ENCODE data around the gene HNF4A.

Gene HNF4A

DNA sequence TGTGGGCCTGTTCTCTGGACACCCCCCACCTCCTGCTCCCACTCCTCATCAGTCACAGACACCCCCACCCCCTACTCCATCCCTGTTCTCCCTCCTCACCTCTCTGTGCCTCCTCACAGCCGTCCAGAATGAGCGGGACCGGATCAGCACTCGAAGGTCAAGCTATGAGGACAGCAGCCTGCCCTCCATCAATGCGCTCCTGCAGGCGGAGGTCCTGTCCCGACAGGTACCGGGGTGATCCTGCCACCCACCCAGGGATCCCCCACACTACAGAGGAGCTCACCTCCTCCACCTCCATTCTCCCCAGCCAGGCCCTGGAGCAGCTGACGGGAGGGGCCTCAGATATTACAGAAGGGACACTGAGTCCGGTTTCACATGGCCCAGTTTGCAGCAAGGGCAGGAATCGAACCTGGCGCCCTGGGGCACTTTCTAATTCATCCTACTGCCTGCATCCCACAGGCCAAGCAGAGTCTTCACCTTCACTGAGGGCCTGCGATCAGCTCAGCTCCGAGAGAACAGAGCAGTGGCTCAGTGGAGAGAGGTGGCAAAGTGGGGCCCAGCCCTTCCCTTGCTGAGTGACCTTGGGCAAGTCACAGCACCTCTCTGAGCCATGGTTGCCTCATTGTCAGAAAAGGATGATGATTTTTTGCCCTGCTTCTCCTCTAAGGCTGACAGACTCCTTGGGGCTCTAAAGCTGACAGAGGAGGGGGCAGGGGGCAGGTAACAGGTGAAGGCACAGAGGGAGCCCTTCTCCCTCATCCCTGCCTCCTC lies 58.3 kb downstream of the HNF4A start:
- Histone ChIP-seq H3K27me3 (ENCODE audit: control insufficient read depth, insufficient read depth, low read length, poor library complexity, severe bottlenecking) (peaks cover 17% of the 10 kb centered on the region), H3K9me3 (ENCODE audit: control insufficient read depth, low read length) (no peaks in the 10 kb centered on the region), H3K4me1 (ENCODE audit: control insufficient read depth, insufficient read depth, low read length) (peaks cover 13% of the 10 kb centered on the region), H3K27ac (ENCODE audit: insufficient read depth, low read depth, low read length, poor library complexity, severe bottlenecking) (no peak overlapping the region), H3K4me3 (ENCODE audit: insufficient read depth, low read depth, low read length) (peak overlapping the region; percentile 11), H3K36me3 (ENCODE audit: control insufficient read depth, insufficient read depth, low read length) (peaks cover 12% of the 10 kb centered on the region)
- WGBS, 2 experiments, result 92 to 94% methylated on average over 14 of the region's 14 CpGs

DNA sequence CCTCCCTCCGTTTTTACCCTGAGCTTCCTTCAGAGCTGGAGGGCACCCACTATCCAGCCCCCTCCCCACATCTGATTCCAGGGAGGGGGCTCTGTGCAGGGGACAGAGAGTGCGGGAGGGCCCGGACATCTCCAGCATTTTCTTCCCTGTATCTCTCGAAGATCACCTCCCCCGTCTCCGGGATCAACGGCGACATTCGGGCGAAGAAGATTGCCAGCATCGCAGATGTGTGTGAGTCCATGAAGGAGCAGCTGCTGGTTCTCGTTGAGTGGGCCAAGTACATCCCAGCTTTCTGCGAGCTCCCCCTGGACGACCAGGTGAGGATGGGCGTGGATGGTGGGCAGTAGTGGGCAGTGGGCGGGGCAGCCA lies 58.8 kb downstream of the HNF4A start:
- peaks cover 17% of the 10 kb centered on the region for H3K27me3 ChIP-seq (ENCODE audit: control insufficient read depth, insufficient read depth, low read length, poor library complexity, severe bottlenecking)
- H3K27ac ChIP-seq (ENCODE audit: insufficient read depth, low read depth, low read length, poor library complexity, severe bottlenecking), result no peak overlapping the region

GRCh38 chr20:44414808-44415207 lies 59.3 kb downstream of the HNF4A start:
- H3K9me3 ChIP-seq (ENCODE audit: control insufficient read depth, low read length), result no peaks in the 10 kb centered on the region
- peaks cover 16% of the 10 kb centered on the region for H3K36me3 ChIP-seq (ENCODE audit: control insufficient read depth, insufficient read depth, low read length)
- H3K27me3 ChIP-seq (ENCODE audit: control insufficient read depth, insufficient read depth, low read length, poor library complexity, severe bottlenecking), result peaks cover 22% of the 10 kb centered on the region
- peak overlapping the region; percentile 38 for H3K4me3 ChIP-seq (ENCODE audit: insufficient read depth, low read depth, low read length)
- peaks cover 17% of the 10 kb centered on the region for H3K4me1 ChIP-seq (ENCODE audit: control insufficient read depth, insufficient read depth, low read length)
- no peak overlapping the region for H3K27ac ChIP-seq (ENCODE audit: insufficient read depth, low read depth, low read length, poor library complexity, severe bottlenecking)

More for the DNA sequence above, 58.8 kb downstream of the HNF4A start:
- peaks cover 12% of the 10 kb centered on the region for H3K36me3 ChIP-seq (ENCODE audit: control insufficient read depth, insufficient read depth, low read length)
- peak overlapping the region; percentile 38 for H3K4me3 ChIP-seq (ENCODE audit: insufficient read depth, low read depth, low read length)
- H3K9me3 ChIP-seq (ENCODE audit: control insufficient read depth, low read length), result no peaks in the 10 kb centered on the region
- 93% methylated on average over 16 of the region's 16 CpGs for WGBS, 2 experiments
- H3K4me1 ChIP-seq (ENCODE audit: control insufficient read depth, insufficient read depth, low read length), result peaks cover 13% of the 10 kb centered on the region

DNA sequence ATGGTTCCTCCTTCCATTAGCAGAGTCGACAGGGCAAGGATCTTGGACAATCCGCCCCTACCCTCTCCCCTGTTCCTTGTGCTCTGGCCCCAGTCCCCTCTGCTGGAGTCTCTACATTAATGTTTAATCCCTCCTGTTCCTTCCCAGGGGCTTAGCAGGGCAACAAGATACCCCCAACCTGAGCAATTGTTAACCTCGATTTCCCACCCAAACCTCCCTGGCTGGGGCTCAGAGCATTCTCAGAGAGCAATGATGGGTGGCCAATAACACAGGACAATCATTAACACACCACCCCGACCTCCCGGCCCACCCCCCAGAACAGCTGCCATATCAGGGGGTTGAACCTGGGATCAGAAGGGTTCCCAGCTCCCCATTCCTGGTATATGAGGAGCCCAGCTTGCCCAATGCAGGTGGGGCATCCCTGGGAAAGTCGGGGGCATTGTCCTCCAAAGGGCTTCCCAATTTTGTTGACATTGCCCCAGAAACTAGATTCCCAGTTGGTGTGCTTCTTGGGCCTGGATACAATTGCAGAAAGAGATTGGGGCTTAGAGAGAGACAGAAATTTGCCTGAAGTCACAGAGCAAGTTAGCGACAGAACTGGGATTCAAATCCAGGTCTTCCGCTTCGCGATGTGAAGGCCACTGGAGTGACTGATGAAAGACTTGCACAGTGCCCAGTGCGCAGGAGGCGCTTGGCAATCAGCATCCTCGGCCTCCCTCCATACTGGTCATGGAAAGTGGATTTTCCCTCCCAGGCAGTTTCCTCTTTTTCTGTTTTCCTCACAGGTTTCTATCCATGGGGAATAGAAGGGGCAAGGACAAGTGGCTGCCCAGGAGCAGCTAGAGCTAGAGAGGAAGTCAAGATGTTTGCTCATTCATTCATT lies 60.6 kb downstream of the HNF4A start:
- Histone ChIP-seq H3K4me1 (ENCODE audit: control insufficient read depth, insufficient read depth, low read length) (peaks cover 17% of the 10 kb centered on the region), H3K27me3 (ENCODE audit: control insufficient read depth, insufficient read depth, low read length, poor library complexity, severe bottlenecking) (peaks cover 23% of the 10 kb centered on the region), H3K9me3 (ENCODE audit: control insufficient read depth, low read length) (no peaks in the 10 kb centered on the region), H3K4me3 (ENCODE audit: insufficient read depth, low read depth, low read length) (no peak overlapping the region), H3K36me3 (ENCODE audit: control insufficient read depth, insufficient read depth, low read length) (peaks cover 16% of the 10 kb centered on the region), H3K27ac (ENCODE audit: insufficient read depth, low read depth, low read length, poor library complexity, severe bottlenecking) (no peak overlapping the region)
- 90 to 91% methylated on average over 13 of the region's 13 CpGs for WGBS, 2 experiments

GRCh38 chr20:44418069-44418905 lies 62.8 kb downstream of the HNF4A start:
- 88 to 90% methylated on average over 13 of the region's 13 CpGs for WGBS, 2 experiments
- H3K4me1 ChIP-seq (ENCODE audit: control insufficient read depth, insufficient read depth, low read length), result peaks cover 17% of the 10 kb centered on the region
- H3K27ac ChIP-seq (ENCODE audit: insufficient read depth, low read depth, low read length, poor library complexity, severe bottlenecking), result no peak overlapping the region
- H3K27me3 ChIP-seq (ENCODE audit: control insufficient read depth, insufficient read depth, low read length, poor library complexity, severe bottlenecking), result peaks cover 22% of the 10 kb centered on the region
- no peak overlapping the region for H3K4me3 ChIP-seq (ENCODE audit: insufficient read depth, low read depth, low read length)
- no peaks in the 10 kb centered on the region for H3K9me3 ChIP-seq (ENCODE audit: control insufficient read depth, low read length)
- peaks cover 16% of the 10 kb centered on the region for H3K36me3 ChIP-seq (ENCODE audit: control insufficient read depth, insufficient read depth, low read length)

DNA sequence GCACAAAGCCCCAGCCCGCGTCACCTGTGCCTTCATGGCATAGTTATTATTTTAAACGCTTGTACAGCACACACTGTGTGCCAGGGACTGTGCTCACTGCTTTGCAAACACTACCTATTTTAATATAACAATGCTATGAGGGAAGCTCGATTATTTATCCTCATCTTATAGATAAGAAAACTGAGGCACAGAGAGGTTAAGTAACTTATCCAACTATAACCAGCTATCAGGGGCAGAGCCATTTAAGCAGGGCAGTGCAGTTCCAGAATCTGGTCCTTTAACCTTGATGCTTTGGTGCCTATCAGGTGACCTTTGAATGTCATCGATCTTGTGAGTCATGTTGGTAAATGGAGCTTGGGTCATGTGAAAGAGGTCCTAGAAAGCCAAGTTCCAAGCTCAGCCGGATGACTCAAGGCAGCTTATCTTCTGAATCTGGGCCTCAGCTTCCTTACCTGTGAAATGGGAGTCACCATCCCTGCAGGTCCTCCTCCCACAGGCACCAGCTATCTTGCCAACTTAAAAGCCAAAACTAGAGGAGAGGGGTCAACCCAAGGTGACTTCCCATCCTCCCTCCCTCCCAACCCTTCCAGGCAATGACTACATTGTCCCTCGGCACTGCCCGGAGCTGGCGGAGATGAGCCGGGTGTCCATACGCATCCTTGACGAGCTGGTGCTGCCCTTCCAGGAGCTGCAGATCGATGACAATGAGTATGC lies 63.8 kb downstream of the HNF4A start:
- H3K9me3 ChIP-seq (ENCODE audit: control insufficient read depth, low read length), result no peaks in the 10 kb centered on the region
- H3K27ac ChIP-seq (ENCODE audit: insufficient read depth, low read depth, low read length, poor library complexity, severe bottlenecking), result no peak overlapping the region
- H3K4me3 ChIP-seq (ENCODE audit: insufficient read depth, low read depth, low read length), result peak overlapping the region; percentile 39
- peaks cover 18% of the 10 kb centered on the region for H3K4me1 ChIP-seq (ENCODE audit: control insufficient read depth, insufficient read depth, low read length)
- H3K36me3 ChIP-seq (ENCODE audit: control insufficient read depth, insufficient read depth, low read length), result peaks cover 17% of the 10 kb centered on the region
- peaks cover 22% of the 10 kb centered on the region for H3K27me3 ChIP-seq (ENCODE audit: control insufficient read depth, insufficient read depth, low read length, poor library complexity, severe bottlenecking)
- WGBS, 2 experiments, result 92 to 94% methylated on average over 13 of the region's 13 CpGs

GRCh38 chr20:44420497-44420896 lies 65.0 kb downstream of the HNF4A start:
- Histone ChIP-seq H3K9me3 (ENCODE audit: control insufficient read depth, low read length) (no peaks in the 10 kb centered on the region), H3K27me3 (ENCODE audit: control insufficient read depth, insufficient read depth, low read length, poor library complexity, severe bottlenecking) (peaks cover 21% of the 10 kb centered on the region), H3K4me3 (ENCODE audit: insufficient read depth, low read depth, low read length) (no peak overlapping the region), H3K36me3 (ENCODE audit: control insufficient read depth, insufficient read depth, low read length) (peaks cover 16% of the 10 kb centered on the region), H3K27ac (ENCODE audit: insufficient read depth, low read depth, low read length, poor library complexity, severe bottlenecking) (no peak overlapping the region), H3K4me1 (ENCODE audit: control insufficient read depth, insufficient read depth, low read length) (peaks cover 17% of the 10 kb centered on the region)
- WGBS, 2 experiments, result 86 to 87% methylated on average over 4 of the region's 4 CpGs

DNA sequence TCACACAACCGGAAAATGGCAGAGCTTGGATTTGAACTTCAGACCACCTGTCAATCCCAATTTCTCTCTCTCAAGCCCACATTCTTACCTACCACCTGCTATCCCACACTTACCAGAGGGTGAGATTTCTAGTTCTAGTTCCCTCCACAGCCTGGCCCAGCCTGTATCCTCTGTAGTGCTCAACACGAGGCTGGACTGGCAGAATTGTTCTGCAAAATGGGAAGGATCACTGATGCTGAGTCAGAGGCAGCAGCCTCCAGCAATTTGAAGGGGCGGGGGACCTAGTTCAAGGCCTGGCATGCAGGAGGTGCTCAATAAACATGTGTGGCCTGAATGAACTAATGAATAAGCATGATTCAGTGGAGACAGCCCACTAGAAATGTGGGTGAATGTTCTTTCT lies 66.6 kb downstream of the HNF4A start:
- no peak overlapping the region for H3K4me3 ChIP-seq (ENCODE audit: insufficient read depth, low read depth, low read length)
- 76 to 80% methylated on average over 3 of the region's 3 CpGs for WGBS, 2 experiments
- peaks cover 16% of the 10 kb centered on the region for H3K36me3 ChIP-seq (ENCODE audit: control insufficient read depth, insufficient read depth, low read length)
- H3K4me1 ChIP-seq (ENCODE audit: control insufficient read depth, insufficient read depth, low read length), result peaks cover 17% of the 10 kb centered on the region
- H3K27me3 ChIP-seq (ENCODE audit: control insufficient read depth, insufficient read depth, low read length, poor library complexity, severe bottlenecking), result peaks cover 21% of the 10 kb centered on the region
- no peaks in the 10 kb centered on the region for H3K9me3 ChIP-seq (ENCODE audit: control insufficient read depth, low read length)
- no peak overlapping the region for H3K27ac ChIP-seq (ENCODE audit: insufficient read depth, low read depth, low read length, poor library complexity, severe bottlenecking)

DNA sequence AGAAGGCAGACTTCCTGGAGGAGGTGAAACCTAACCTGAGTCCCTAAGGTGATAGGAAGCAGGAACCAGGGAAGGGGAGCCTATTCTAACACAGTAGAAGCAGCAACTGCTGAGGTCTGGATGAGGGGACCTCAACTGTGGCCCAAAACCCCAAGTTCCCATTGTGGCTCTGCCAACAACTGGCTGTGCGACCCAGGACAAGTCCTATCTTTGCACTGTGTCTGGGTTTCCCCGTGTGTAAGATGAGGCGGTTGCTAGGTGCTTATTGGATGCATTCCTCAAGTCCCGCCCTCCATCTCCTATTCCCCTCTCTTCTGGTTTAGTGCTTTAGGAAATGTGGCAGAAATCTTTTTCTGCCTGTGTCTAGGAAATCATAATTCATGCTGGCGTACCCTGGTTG lies 68.0 kb downstream of the HNF4A start:
- Histone ChIP-seq H3K4me3 (ENCODE audit: insufficient read depth, low read depth, low read length) (peak overlapping the region; percentile 47), H3K36me3 (ENCODE audit: control insufficient read depth, insufficient read depth, low read length) (peaks cover 13% of the 10 kb centered on the region), H3K27me3 (ENCODE audit: control insufficient read depth, insufficient read depth, low read length, poor library complexity, severe bottlenecking) (peaks cover 17% of the 10 kb centered on the region), H3K4me1 (ENCODE audit: control insufficient read depth, insufficient read depth, low read length) (peaks cover 14% of the 10 kb centered on the region), H3K27ac (ENCODE audit: insufficient read depth, low read depth, low read length, poor library complexity, severe bottlenecking) (no peak overlapping the region), H3K9me3 (ENCODE audit: control insufficient read depth, low read length) (no peaks in the 10 kb centered on the region)
- WGBS, 2 experiments, result 83 to 85% methylated on average over 5 of the region's 5 CpGs
